HG02884 (cell line): Measurements from ENCODE around the gene ROR2.
A peak's percentile ranks its signal among the peaks of the same experiment; 100 is the strongest.
"Not testable (repeated sequence)": the region's sequence is repeated elsewhere in the genome, so short reads cannot be mapped to it uniquely, and the experiment has no call there.

Experiments
- ATAC-seq: cut with Tn5 transposase; IDR thresholded peaks from one replicate; pipeline ENCODE4 v1.9.1; 2021; ENCODE audit warnings: mild to moderate bottlenecking, moderate library complexity; ENCODE audit not compliant: unreplicated experiment

ROR2 gene

DNA sequence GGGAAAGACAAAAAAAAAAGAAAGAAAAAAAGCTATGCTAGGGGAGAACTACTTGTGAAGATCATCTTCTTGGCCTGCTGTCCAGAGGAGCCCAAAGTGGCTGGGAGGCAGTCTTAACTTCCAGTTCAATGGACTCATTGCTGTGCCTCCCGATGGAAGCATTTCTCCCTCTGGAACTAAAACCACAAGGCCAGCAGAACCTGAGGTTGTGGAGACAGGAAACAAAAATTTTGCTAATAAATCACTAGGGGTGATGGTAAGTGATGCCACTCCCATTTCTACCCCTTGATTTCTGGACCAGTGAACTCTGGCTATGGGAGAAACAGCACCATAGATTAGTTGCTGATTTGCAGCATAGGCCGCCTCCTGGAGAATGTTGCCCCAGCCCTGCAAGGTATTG is 402.9 kb downstream of the ROR2 start:
- no peak for ATAC-seq

DNA sequence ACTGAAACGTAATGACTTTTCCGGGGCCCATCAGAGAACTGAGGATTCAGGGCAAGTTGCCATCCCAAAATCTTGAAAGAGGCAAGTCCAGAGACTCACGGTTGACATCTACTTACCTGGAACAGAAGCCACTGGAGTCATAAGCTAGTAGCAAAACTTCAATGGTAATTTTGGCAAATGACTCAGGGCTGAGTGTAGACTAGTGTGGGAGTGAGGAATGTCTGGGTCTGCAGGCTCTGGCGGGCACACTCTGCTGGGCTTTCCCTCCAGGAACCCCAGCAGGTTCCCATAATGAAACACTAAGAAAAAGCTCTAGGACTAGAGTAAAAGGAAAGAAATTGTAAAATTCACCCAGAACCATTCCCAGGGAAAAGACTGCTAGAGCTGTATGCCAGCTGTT is 403.5 kb downstream of the ROR2 start:
- no peak for ATAC-seq

DNA sequence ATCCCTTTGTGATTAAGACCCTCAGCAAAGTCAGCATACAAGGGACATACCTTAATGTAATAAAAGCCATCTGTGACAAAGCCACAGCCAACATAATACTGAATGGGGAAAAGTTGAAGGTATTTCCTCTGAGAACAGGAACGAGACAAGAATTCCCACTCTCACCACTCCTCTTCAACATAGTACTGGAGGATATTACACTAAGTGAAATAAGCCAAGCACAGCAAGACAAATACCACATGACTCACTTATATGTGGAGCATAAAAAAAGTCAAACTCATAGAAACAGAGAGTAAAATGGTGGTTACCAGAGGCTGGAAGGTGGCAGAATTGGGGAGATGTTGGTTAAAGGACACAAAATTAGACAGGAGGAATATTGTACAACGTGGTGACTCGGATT is 408.3 kb downstream of the ROR2 start:
- no peak for ATAC-seq

DNA sequence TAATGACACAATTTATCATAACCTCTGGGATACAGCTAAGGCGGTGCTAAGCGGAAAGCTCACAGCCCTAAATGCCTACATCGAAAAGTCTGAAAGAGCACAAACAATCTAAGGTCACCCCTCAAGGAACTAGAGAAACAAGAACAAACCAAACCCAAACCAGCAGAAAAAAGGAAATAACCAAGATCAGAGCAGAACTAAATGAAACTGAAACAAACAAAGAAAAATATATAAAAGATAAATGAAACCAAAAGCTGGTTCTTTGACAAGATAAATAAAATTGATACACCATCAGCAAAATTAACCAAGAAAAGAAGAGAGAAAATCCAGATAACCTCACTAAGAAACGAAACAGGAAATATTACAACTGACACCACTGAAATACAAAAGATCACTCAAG is 409.5 kb downstream of the ROR2 start:
- not testable (repeated sequence) for ATAC-seq

DNA sequence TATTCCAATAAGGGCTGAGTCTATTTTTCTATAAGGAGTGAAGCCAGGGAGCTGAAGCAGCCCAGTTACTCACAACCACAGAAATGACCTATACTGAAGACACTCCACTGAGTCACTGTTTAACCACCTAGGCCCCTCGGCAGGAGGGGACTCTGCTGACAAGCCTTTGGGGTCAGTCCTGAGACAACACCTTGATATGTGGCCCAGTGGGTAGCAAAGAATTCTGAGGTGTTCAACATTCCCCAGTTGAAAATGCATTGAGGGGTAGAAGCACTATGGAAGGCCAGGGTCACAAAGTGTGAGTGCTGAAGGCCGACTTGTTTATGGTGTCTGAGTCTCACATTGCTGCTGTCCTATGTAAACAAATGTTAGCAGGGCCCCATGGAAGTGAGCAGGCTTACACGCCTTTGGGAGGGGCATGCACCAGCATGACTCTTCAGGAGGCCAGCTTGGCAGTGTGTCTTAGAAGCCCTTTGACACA is 413.8 kb downstream of the ROR2 start:
- ATAC-seq: no peak

DNA sequence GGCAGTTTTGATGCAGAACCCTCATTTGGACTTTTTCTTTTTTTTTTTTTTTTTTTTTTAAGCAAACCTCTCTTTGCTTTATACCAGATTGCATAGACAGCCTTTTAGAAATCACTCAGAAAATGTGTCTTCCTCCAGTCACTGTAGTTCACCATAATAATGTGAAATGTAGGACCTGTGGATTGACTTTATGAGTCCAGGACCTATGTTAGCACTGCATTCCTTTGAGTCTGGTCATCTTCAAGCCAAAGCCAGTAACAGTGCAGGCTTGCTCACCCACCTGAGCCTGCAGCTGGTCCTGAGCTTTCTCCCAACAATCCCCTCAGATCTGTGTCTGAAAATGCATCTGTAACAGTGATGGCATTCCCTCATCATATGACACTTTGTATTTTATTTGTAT is 415.7 kb downstream of the ROR2 start:
- ATAC-seq: no peak

DNA sequence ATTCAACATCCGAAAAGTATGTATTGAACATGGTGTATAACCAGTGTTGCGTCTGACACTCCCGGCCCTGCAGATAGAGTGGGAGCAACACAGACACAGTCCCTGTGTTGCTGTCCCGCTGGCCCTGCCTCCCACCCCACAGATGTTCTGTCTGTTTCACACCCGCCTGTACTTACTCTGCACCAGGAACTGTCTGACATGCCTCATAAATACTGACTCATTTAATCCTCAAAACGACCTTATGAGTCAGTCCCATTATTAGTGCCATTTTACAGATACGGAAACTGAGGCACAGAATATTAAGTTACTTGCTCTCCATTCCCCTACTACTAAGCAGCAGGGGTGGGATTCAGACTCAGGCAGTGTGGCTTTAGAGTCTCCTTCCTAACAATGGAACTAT is 416.6 kb downstream of the ROR2 start:
- no peak for ATAC-seq

DNA sequence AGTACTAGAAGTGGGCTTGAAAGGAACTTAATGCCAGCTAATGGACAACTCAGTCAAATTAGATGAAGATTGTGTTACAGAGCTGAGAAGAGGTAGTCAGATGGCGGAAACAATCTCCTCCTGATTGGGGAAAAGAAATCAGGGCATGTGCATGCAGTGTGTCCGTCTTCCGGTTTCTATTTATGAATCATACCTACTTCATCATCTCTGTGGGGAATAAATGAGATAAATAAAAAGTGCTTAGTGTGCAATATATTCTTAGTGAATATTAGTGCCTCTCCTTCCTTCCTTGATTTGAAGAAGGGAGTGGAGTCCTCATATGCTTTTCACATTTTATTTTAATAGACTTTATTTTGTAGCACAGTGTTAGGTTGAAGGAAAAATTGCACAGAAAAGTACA is 417.7 kb downstream of the ROR2 start:
- no peak for ATAC-seq

DNA sequence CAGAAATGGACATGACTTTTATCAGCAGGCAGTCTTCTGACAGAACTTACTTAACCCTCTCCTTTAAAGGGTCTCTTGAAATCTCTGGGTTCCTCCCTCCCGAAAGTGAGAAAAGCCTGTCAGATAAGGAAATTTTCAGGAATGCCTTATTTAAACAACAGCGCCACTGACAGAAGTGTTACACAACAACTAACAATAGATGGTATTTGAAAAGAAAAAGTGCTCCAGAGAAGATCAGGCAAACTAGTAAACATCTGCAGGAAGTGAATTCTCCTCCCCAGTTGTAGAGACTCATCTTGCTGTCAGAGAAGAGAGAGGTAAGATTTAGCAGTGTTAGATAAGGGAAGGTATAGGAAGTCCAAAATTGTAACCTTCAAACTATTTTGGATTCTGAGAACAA is 419.2 kb downstream of the ROR2 start:
- ATAC-seq: no peak

DNA sequence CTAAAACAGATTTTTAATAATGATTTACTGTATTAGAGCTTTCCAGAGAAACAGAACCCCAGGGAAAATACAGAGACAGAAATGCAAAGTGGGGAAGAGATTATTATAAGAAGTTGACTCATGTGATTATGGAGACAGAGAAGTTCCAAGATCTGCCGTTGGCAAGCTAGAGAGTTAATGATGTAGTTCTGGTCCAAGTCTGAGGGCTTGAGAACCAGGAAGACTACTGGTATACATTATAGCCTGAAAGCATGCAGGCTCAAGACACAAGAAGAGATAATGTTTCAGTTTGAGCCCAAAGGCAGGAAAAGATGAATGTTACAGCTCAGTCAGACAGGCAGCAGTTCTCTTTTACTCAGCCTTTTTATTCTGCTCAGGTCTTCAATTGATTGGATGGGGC is 427.5 kb downstream of the ROR2 start:
- ATAC-seq: no peak

DNA sequence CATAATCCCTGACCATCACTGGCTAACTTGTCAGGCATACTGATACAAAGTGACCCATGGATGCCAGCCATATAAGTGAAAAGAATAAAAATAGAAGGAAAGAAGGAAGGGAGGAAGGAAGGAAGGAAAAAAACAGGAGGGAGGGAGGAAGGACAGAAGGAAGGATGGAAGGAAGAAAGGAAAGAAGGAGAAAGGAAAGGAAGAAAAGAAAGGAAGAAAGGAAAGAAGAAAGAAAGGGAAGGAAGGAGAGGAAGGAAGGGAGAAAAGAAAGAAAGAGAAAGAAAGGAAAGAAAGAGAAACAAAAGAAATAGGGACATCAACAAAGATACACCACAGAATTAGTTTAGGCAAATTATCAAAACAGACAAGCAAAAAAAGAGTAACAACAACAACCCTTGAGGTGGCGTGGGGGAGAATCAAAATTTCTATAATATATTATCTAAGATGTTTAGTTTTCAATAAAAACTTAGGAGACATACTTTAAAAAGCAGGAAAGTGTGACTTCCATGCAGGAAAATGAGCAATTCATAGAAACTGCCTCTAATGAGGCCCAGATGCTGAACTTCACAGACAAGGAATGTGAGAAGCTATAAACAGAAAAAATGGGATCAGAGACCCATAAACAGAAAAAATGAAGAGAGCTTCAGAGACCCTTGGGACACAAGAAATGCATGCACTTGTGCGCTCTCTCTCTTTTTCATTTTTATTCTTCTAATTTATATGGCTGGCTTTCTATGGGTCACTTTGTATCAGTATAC is 430.3 kb downstream of the ROR2 start:
- ATAC-seq: no peak

DNA sequence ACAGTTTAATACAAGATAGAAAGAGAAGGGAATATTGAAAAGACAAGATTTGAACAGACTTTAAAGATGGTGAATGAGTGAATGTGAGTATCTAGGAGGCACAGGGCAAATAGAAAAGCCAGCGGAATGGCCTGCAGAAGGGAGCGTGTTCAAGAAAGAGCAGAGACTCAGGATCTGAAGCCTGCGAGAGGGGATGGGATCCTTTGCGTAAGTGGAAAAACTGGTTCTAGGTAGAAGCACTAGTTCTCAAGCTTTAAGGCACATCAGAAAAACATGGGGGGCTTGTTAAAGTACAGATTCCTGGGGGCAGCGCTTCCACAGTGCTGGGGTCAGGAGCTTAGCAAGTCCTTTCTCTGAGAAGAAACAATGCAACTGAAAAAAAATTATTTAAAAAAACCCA is 431.6 kb downstream of the ROR2 start:
- no peak for ATAC-seq

DNA sequence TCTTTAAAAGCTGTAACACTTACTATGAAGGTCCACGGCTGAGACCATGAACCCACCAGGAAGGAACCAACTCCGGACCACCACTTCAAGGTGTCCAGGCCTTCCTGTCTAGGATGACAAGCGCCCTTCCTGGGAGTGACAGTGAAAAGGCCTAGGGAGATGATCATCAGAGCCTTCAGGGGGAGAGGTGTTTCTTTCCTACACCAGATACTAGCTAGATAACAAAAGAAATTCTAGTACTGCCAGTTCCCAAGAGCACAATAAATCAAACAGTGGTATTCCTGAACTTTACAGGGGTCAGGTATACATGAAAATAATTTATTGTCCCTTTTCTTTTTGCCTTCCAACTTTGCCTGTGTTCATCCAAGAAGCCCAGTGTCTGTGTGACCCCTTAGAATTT is 432.2 kb downstream of the ROR2 start:
- ATAC-seq: no peak

DNA sequence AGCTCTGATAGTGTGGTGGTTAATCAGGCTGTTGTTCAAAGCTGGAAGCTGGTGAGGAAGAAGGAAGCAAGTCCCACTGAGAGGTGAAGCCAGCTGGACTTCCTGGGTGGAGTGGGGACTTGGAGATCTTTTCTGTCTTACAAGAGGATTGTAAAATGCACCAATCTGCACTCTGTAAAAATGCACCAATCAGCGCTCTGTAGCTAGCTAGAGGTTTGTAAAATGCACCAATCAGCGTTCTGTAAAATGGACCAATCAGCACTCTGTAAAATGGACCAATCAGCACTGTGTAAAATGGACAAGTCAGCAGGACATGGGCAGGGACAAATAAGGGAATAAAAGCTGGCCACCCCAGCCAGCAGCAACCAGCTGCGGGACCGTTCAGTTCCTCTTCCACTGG is 432.7 kb downstream of the ROR2 start:
- ATAC-seq: not testable (repeated sequence)

DNA sequence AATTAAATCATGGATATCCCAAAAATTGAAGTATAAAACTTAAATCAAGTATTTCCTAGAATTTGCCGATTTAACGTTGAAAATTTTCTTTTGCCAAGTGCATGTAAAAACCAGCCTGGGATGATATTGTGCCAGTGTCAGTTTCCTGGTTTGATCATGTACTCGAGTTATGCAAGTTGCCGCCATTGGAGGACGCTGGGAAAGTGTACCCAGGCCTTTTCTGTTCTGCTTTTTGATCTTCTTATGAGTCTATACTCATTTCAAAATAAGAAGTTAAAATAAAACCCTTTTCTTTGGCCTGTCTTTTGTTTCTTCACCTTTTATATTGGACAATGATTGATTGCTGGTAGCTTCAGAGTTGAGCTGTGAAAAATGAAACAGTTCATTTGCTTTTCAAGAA is 433.3 kb downstream of the ROR2 start:
- ATAC-seq: no peak

DNA sequence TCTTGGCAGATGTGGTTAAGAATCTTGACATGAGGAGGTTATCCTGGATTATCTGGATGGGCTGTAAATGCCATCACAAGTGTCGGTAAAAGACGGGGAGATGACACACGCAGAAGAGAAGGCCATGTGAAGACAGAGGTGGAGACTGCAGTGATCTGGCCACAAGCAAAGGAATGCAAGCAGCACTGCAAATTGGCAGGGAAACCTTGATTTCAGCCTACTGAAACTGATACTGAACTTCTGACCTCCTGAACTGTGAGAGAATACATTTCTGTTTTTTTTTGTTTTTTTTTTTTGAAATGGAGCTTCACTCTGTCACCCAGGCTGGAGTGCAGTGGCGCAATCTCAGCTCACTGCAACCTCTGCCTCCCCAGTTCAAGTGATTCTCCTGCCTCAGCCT is 433.9 kb downstream of the ROR2 start:
- ATAC-seq: no peak

DNA sequence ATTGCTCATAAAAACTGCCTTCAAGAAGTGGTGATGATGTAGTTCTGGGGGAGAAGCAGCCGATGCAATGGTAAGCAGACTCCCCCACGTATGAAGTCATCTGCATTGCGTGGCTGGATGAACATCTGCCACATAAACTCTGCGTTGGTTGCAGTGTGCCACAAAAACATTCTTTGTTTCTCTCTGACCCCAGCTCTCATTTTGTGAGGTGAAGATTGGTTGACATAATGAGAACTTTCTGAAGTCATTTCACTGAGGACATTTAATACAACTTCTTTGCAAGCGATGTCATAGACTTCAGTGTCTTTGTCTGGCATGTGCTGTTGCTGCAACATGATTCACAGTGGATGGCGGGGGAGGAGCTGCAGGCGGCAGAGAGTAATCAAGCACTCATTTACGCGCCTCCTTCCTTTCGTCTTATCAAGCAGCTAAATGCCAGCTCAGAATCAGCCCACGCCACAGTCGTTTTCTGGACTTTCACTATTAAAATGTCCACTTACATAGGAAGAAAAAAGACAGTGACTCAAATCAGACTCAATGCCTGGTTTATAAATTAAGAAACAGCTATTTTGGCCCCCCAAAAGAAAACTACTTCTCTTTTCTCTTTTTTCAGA is 434.8 kb downstream of the ROR2 start:
- peak; percentile 78 for ATAC-seq
